Measurements from ENCODE around the gene OR4M1. TPM values are rescaled to one million over a fixed set of nuclear protein-coding genes. Genes with fewer than 3 reads are reported as not detected.
"Not testable (repeated sequence)": the region's sequence is repeated elsewhere in the genome, so short reads cannot be mapped to it uniquely, and the experiment has no call there.

OR4M1 gene
- total and polyA plus RNA-seq, 12 donors: not detected

DNA sequence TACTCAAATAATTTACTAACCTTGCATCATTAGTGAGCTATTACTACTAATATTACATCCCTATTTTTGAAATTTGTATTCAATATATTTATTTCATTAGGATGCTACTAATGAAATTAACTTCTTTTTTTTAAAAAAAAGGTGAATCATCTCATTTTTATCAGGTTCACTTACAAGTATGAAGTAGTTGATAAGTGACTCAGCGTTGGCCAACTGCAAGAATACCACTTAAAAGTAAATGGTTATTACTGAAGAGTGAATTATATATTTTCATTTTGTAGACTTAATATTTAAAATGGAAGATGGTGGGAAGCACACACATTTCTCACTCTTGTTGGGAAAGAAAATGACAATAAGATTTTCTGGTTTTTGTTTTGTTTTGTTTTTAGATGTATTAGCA, 49.9 kb downstream of the OR4M1 start:
- no peak for ATAC-seq
- no peaks in the 10 kb centered on the region for H3K27me3 ChIP-seq
- intact Hi-C loops (cut with DNase I): no loop called here
- no peaks in the 10 kb centered on the region for H3K4me1 ChIP-seq
- no peak overlapping the region for H3K4me3 ChIP-seq
- H3K9me3 ChIP-seq: peaks cover 0 to 31% (median 0%) of the 10 kb centered on the region in 11 donors
- DNase-seq: no peak
- H3K27ac ChIP-seq: no peak overlapping the region
- WGBS, 2 donors: 25 to 41% methylated on average over 1 of the region's 1 CpG
- TF ChIP-seq CTCF (IDR thresholded peaks at IDR 0.05): no peak
- H3K36me3 ChIP-seq: no peaks in the 10 kb centered on the region

GRCh38 chr14:19823765-19824164, 50.5 kb downstream of the OR4M1 start:
- H3K4me1 ChIP-seq: no peaks in the 10 kb centered on the region
- 14 to 31% methylated on average over 1 of the region's 1 CpG for WGBS, 2 donors
- ATAC-seq (no peak), DNase-seq (no peak)
- no peak for TF ChIP-seq CTCF (IDR thresholded peaks at IDR 0.05)
- no peak overlapping the region for H3K4me3 ChIP-seq
- no peaks in the 10 kb centered on the region for H3K36me3 ChIP-seq
- intact Hi-C loops (cut with DNase I): no loop called here
- H3K9me3 ChIP-seq: peaks cover 0 to 25% (median 0%) of the 10 kb centered on the region in 11 donors
- H3K27ac ChIP-seq: no peak overlapping the region
- H3K27me3 ChIP-seq: no peaks in the 10 kb centered on the region

GRCh38 chr14:19827626-19828244, 54.4 kb downstream of the OR4M1 start:
- H3K4me1 ChIP-seq; H3K4me3 ChIP-seq; ATAC-seq; intact Hi-C loops (cut with DNase I); H3K27ac ChIP-seq; H3K36me3 ChIP-seq; H3K27me3 ChIP-seq; DNase-seq: not testable (repeated sequence)
- peaks cover 0 to 18% (median 0%) of the 10 kb centered on the region in 11 donors for H3K9me3 ChIP-seq
- 51 to 55% methylated on average over 12 of the region's 12 CpGs for WGBS, 2 donors

GRCh38 chr14:19828314-19828713, 55.0 kb downstream of the OR4M1 start:
- DNase-seq (no peak), ATAC-seq (no peak)
- no peak overlapping the region for H3K4me3 ChIP-seq
- intact Hi-C loops (cut with DNase I): no loop called here
- TF ChIP-seq CTCF (IDR thresholded peaks at IDR 0.05): no peak
- H3K4me1 ChIP-seq: no peaks in the 10 kb centered on the region
- H3K9me3 ChIP-seq: peaks cover 0 to 24% (median 0%) of the 10 kb centered on the region in 11 donors
- WGBS, 2 donors: 75 to 80% methylated on average over 2 of the region's 2 CpGs
- H3K36me3 ChIP-seq: no peaks in the 10 kb centered on the region
- no peak overlapping the region for H3K27ac ChIP-seq
- H3K27me3 ChIP-seq: no peaks in the 10 kb centered on the region

Other genes starting within 250 kb of the OR4M1 start
- not detected for gene OR11H2, start 59.6 kb upstream of the OR4M1 start, total RNA-seq
- not detected for gene OR11H2, start 59.6 kb upstream of the OR4M1 start, polyA plus RNA-seq
- not detected for gene OR4Q3, start 29.9 kb upstream of the OR4M1 start, total RNA-seq
- gene OR4Q3, start 29.9 kb upstream of the OR4M1 start, polyA plus RNA-seq: not detected
- not detected for gene OR4N2, start 30.3 kb downstream of the OR4M1 start, total RNA-seq
- gene OR4N2, start 30.3 kb downstream of the OR4M1 start, polyA plus RNA-seq: not detected
- gene OR4K2, start 101.6 kb downstream of the OR4M1 start, total RNA-seq: not detected
- gene OR4K2, start 101.6 kb downstream of the OR4M1 start, polyA plus RNA-seq: not detected
- not detected for gene OR4K5, start 147.1 kb downstream of the OR4M1 start, total RNA-seq
- not detected for gene OR4K5, start 147.1 kb downstream of the OR4M1 start, polyA plus RNA-seq
- not detected for gene OR4K1, start 157.4 kb downstream of the OR4M1 start, total RNA-seq
- gene OR4K1, start 157.4 kb downstream of the OR4M1 start, polyA plus RNA-seq: not detected
- not detected for gene OR4K15, start 202.1 kb downstream of the OR4M1 start, total RNA-seq
- gene OR4K15, start 202.1 kb downstream of the OR4M1 start, polyA plus RNA-seq: not detected
- gene OR4Q2, start 228.7 kb downstream of the OR4M1 start, total RNA-seq: not detected
- gene OR4Q2, start 228.7 kb downstream of the OR4M1 start, polyA plus RNA-seq: not detected
- not detected for gene OR4K14, start 245.8 kb downstream of the OR4M1 start, total RNA-seq
- gene OR4K14, start 245.8 kb downstream of the OR4M1 start, polyA plus RNA-seq: not detected